ENCODE data around the gene SESN1. TPM values are rescaled to one million over a fixed set of nuclear protein-coding genes. Genes with fewer than 3 reads are reported as not detected.
"Not testable (repeated sequence)": the region's sequence is repeated elsewhere in the genome, so short reads cannot be mapped to it uniquely, and the experiment has no call there.

The SESN1 gene
- 13.2 and 13.6 TPM in 2 replicates for total RNA-seq

DNA sequence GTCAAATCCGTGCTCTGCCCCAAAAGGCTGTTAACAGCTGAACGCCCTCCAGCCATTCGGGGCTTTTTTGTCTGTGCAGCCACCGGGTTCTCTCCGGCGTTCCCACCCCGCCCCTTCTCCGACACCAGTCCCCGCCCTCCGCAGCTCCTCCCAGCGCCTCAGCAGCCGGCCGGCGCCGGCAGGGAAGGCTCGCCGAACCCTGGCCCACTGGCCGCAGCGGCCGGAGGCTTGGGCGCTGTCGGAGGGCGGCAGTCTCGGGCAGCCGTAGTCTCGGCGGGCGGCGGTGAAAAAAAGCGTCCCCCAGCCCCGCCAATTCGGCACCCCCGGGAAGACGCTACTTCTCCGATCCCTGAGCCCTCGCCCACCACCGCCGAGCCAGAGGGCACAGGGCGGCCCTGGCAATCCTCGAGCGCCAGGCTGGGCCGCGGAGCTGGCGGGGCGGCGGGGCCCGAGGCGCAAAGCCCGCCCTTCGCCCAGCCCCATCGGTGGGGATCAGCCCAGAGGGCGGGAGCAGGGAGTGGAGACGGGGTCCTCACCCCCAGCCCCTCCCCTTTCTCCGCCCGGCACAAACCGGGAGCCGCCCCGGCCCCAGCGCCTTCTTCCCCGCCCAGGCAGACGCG is at the start of gene SESN1:
Gene SESN1, minus strand, starts transcription at position 431 of the 620 bp plus-strand sequence. CDS start 773 bp downstream, outside the sequence.
- Mint-ChIP-seq H3K4me3 (peak within 1 kb of the TSS; percentile 95), H3K27ac (peak within 1 kb of the TSS; percentile 97), H3K9me3 (no peaks in the 10 kb centered on the region), H3K27me3 (ENCODE audit: insufficient read depth) (no peaks in the 10 kb centered on the region), H3K4me1 (ENCODE audit: low read depth) (peaks cover 54% of the 10 kb centered on the region), H3K36me3 (ENCODE audit: low read depth) (peaks cover 4% of the 10 kb centered on the region)
- DNase-seq (ENCODE audit: low spot score), result peak; percentile 76
- intact Hi-C loops (cut with micrococcal nuclease), result loop anchor here (1.0 to 5.0 kb wide), 18 partner anchors 10 to 1637 kb away; partner anchors contain the start of genes AFG1L, AK9, ARMC2 and CDC40

DNA sequence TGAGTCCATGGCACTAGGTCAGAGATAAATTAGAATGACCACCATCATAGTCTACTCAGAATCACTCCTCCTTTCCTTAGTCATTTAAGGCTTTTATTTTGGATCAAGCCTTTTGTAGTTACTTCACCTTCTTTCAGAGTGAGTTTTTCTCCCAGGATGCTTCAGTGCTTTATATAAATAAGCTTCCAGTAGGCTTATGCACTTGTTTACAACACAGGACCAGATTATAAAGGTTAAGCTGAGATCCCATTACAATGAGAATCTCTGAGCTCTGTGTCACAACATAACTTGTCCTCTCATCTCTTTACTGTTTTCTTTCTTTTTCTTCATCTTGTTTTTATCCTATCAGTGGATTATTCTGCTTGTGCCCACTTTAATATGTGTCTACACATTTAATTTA is 48.5 kb upstream of the SESN1 start:
- Mint-ChIP-seq H3K4me3 (no peak overlapping the region), H3K36me3 (ENCODE audit: low read depth) (peaks cover 9% of the 10 kb centered on the region), H3K27ac (no peak overlapping the region), H3K4me1 (ENCODE audit: low read depth) (no peaks in the 10 kb centered on the region), H3K9me3 (peaks cover 4% of the 10 kb centered on the region), H3K27me3 (ENCODE audit: insufficient read depth) (no peaks in the 10 kb centered on the region)
- intact Hi-C loops (cut with micrococcal nuclease), result no loop called here
- no peak for DNase-seq (ENCODE audit: low spot score)

DNA sequence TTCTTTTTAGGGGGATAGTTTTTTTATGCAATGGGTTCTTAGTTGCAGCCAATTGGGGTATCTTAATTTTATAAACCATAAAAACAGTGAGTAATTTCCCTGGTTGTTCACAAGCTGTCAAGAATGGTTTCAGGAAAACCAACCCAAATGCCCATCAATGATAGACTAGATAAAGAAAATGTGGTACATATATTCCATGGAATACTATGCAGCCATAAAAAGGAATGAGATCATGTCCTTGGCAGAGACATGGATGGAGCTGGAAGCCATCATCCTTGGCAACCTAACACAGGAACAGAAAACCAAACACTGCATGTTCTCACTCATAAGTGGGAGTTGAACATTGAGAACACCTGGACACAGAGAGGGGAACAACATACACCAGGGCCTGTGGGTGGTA is 47.4 kb upstream of the SESN1 start:
- H3K9me3 Mint-ChIP-seq; H3K27ac Mint-ChIP-seq; H3K4me1 Mint-ChIP-seq (ENCODE audit: low read depth); H3K27me3 Mint-ChIP-seq (ENCODE audit: insufficient read depth); H3K4me3 Mint-ChIP-seq; H3K36me3 Mint-ChIP-seq (ENCODE audit: low read depth); DNase-seq (ENCODE audit: low spot score); intact Hi-C loops (cut with micrococcal nuclease): not testable (repeated sequence)

DNA sequence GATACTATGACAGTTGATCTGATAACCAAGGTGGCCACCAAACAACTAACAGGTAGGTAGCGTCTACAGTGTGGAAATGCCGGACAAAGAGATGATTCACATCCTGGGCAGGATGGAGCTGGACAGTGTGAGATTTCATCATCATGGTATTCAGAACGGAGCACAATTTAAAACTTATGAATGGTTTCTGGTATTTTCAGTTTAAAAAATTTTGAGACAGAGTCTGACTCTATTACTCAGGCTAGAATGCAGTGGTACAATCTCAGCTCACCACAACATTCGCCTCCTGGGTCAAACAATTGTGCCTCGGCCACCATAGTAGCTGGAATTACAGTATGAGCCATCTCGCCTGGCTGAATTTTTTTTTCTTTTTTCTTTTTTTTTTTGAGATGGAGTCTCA is 44.5 kb upstream of the SESN1 start:
- no peak for DNase-seq (ENCODE audit: low spot score)
- intact Hi-C loops (cut with micrococcal nuclease), result no loop called here
- H3K27ac Mint-ChIP-seq, result no peak overlapping the region
- no peak overlapping the region for H3K4me3 Mint-ChIP-seq
- H3K36me3 Mint-ChIP-seq (ENCODE audit: low read depth), result peaks cover 7% of the 10 kb centered on the region
- no peaks in the 10 kb centered on the region for H3K4me1 Mint-ChIP-seq (ENCODE audit: low read depth)
- H3K27me3 Mint-ChIP-seq (ENCODE audit: insufficient read depth), result no peaks in the 10 kb centered on the region
- peaks cover 3% of the 10 kb centered on the region for H3K9me3 Mint-ChIP-seq

DNA sequence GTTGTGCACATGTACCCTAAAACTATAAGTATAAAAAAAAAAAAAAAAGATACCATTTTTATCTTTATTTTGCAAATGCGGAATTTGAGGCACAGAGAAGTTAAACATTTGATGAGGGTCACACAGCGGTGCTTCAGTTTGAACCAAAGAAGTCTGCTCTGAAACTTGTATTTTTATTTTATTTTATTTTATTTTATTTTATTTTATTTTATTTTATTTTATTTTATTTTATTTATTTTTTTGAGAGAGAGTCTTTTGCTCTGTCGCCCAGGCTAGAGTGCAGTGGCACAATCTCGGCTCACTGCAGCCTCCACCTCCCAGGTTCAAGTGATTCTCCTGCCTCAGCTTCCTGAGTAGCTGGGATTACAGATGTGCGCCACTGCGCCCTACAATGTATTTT is 41.9 kb upstream of the SESN1 start:
- H3K27me3 Mint-ChIP-seq (ENCODE audit: insufficient read depth); H3K9me3 Mint-ChIP-seq; DNase-seq (ENCODE audit: low spot score); intact Hi-C loops (cut with micrococcal nuclease); H3K27ac Mint-ChIP-seq; H3K36me3 Mint-ChIP-seq (ENCODE audit: low read depth); H3K4me1 Mint-ChIP-seq (ENCODE audit: low read depth); H3K4me3 Mint-ChIP-seq: not testable (repeated sequence)

DNA sequence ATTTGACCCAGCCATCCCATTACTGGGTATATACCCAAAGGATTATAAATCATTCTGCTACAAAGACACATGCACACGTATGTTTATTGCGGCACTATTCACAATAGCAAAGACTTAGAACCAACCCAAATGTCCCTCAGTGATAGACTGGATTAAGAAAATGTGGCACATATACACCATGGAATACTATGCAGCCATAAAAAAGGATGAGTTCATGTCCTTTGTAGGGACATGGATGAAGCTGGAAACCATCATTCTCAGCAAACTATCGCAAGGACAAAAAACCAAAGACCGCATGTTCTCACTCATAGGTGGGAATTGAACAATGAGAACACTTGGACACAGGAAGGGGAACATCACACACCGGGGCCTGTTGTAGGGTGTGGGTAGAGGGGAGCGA is 41.4 kb upstream of the SESN1 start:
- H3K4me1 Mint-ChIP-seq (ENCODE audit: low read depth); H3K27ac Mint-ChIP-seq; H3K36me3 Mint-ChIP-seq (ENCODE audit: low read depth); H3K4me3 Mint-ChIP-seq; intact Hi-C loops (cut with micrococcal nuclease); H3K27me3 Mint-ChIP-seq (ENCODE audit: insufficient read depth); DNase-seq (ENCODE audit: low spot score); H3K9me3 Mint-ChIP-seq: not testable (repeated sequence)

DNA sequence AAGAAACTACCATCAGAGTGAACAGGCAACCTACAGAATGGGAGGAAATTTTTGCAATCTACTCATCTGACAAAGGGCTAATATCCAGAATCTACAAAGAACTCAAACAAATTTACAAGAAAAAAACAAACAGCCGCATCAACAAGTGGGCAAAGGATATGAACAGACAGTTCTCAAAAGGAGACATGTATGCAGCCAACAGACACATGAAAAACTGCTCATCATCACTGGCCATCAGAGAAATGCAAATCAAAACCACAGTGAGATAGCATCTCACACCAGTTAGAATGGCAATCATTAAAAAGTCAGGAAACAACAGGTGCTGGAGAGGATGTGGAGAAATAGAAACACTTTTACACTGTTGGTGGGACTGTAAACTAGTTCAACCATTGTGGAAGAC is 41.0 kb upstream of the SESN1 start:
- H3K9me3 Mint-ChIP-seq; H3K4me1 Mint-ChIP-seq (ENCODE audit: low read depth); H3K27ac Mint-ChIP-seq; H3K4me3 Mint-ChIP-seq; H3K27me3 Mint-ChIP-seq (ENCODE audit: insufficient read depth); DNase-seq (ENCODE audit: low spot score); H3K36me3 Mint-ChIP-seq (ENCODE audit: low read depth); intact Hi-C loops (cut with micrococcal nuclease): not testable (repeated sequence)

DNA sequence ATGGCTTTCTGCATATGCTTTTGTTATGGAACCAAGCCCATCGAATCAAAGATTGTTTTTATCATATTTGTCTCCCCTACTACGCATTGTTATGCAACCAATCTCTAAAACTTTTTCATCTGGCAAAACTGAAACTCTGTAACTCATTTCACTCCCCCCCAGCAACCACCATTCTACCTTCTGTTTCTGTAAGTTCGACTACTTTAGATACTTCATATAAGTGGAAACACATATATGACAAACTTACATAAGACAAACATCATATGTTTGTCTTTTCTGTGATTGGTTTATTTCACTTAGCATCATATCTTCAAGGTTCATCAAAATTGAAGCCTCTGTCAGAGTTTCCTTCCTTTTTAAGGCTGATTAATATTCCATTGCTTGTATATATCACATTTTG is 35.4 kb upstream of the SESN1 start:
- peaks cover 8% of the 10 kb centered on the region for H3K36me3 Mint-ChIP-seq (ENCODE audit: low read depth)
- no peaks in the 10 kb centered on the region for H3K27me3 Mint-ChIP-seq (ENCODE audit: insufficient read depth)

DNA sequence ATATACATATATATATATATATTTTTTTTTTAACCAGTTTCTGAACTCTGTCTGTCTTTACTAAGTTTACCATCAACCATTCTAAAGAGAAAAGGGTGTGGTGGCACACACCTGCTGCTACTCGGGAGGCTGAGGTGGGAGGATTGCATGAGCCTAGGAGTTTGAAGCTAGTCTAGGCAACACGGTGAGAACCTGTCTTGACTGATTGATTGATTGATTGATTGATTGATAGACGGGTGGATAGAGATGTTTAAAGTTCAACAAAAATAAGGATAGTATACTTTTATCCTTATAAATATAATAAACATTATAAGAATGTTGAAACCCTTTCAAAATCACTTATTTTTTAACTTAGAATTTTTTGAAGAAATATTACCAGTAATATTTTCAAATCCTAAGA is 30.9 kb upstream of the SESN1 start:
- Mint-ChIP-seq H3K36me3 (ENCODE audit: low read depth) (peaks cover 3% of the 10 kb centered on the region), H3K27ac (no peak overlapping the region), H3K4me1 (ENCODE audit: low read depth) (peaks cover 15% of the 10 kb centered on the region), H3K27me3 (ENCODE audit: insufficient read depth) (no peaks in the 10 kb centered on the region), H3K4me3 (no peak overlapping the region), H3K9me3 (no peaks in the 10 kb centered on the region)
- DNase-seq (ENCODE audit: low spot score), result no peak
- intact Hi-C loops (cut with micrococcal nuclease), result loop anchor here (5.0 kb wide), 1 partner anchor 37 kb away; no protein-coding TSS in a partner anchor

More for the DNA sequence above, 35.4 kb upstream of the SESN1 start:
- intact Hi-C loops (cut with micrococcal nuclease), result no loop called here
- Mint-ChIP-seq H3K27ac (no peak overlapping the region), H3K9me3 (peaks cover 7% of the 10 kb centered on the region), H3K4me1 (ENCODE audit: low read depth) (peaks cover 5% of the 10 kb centered on the region), H3K4me3 (no peak overlapping the region)
- DNase-seq (ENCODE audit: low spot score), result no peak

DNA sequence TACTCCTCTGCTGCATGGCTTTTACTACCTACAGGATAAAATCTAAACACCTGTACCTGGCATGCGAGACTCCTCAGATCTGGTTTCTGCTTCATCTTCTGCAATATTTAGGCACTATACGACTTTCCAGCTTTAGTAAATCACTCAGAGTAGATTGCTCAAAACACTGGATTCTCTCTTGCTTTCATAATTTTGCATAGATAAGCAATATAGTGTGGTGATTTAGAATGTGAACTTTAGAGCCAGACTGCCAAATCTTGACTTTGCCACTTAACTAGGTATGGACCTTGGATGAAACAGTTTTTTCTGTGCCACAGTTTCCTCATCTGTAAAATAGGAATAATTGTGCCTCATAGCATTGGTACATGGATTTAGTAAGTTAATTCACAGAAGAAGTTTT is 29.6 kb upstream of the SESN1 start:
- Mint-ChIP-seq H3K9me3 (no peaks in the 10 kb centered on the region), H3K4me1 (ENCODE audit: low read depth) (peaks cover 16% of the 10 kb centered on the region), H3K36me3 (ENCODE audit: low read depth) (no peaks in the 10 kb centered on the region), H3K27ac (no peak overlapping the region), H3K27me3 (ENCODE audit: insufficient read depth) (no peaks in the 10 kb centered on the region), H3K4me3 (no peak overlapping the region)
- DNase-seq (ENCODE audit: low spot score), result no peak
- intact Hi-C loops (cut with micrococcal nuclease), result no loop called here

DNA sequence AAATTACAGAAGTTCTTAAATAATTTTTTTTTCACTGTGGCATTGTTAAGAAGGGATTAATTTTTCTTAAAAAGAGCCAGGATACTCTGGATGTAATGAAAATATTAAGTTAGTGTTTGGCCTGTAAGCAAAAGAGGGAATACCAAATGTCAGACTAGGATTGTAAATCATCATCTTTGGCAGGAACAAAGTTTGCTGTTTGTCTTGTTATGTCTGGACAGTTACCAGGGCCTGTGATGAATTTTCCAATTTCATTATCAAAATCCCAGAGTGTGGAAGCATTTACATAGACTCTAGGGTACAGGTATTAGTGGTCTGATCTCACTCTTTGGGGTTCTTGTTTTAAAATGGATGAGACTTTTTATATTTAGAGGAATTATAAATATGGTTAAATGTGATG is 26.8 kb upstream of the SESN1 start:
- no peak overlapping the region for H3K4me3 Mint-ChIP-seq
- no peaks in the 10 kb centered on the region for H3K27me3 Mint-ChIP-seq (ENCODE audit: insufficient read depth)
- H3K36me3 Mint-ChIP-seq (ENCODE audit: low read depth), result no peaks in the 10 kb centered on the region
- intact Hi-C loops (cut with micrococcal nuclease), result no loop called here
- no peaks in the 10 kb centered on the region for H3K9me3 Mint-ChIP-seq
- no peak overlapping the region for H3K27ac Mint-ChIP-seq
- H3K4me1 Mint-ChIP-seq (ENCODE audit: low read depth), result peaks cover 16% of the 10 kb centered on the region
- no peak for DNase-seq (ENCODE audit: low spot score)

DNA sequence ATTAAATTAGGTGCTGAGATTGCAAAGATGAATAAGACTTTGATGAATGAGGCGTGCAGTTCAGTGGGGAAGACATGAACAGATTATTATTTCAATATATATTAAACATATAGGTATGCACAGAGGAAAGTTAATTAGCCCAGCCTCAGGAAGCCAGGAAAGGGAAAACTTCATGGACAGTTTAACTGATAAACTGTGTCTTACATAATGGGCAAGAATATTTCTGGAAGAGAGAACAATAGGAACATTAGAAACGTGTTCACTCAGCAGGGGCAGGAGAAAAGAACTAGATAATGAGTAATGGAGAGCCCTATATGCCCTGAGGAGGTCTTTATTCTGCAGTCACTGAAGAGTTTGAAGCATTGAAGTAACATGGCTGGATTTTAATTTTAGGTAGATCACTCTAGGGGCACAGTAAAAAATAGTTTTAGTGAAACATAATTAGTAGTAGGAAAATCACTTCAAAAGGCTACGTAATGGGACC is 24.3 kb upstream of the SESN1 start:
- H3K4me1 Mint-ChIP-seq (ENCODE audit: low read depth), result peaks cover 16% of the 10 kb centered on the region
- DNase-seq (ENCODE audit: low spot score), result no peak
- intact Hi-C loops (cut with micrococcal nuclease), result no loop called here
- H3K27ac Mint-ChIP-seq, result no peak overlapping the region
- H3K4me3 Mint-ChIP-seq, result no peak overlapping the region
- H3K27me3 Mint-ChIP-seq (ENCODE audit: insufficient read depth), result no peaks in the 10 kb centered on the region
- H3K36me3 Mint-ChIP-seq (ENCODE audit: low read depth), result no peaks in the 10 kb centered on the region
- H3K9me3 Mint-ChIP-seq, result no peaks in the 10 kb centered on the region

DNA sequence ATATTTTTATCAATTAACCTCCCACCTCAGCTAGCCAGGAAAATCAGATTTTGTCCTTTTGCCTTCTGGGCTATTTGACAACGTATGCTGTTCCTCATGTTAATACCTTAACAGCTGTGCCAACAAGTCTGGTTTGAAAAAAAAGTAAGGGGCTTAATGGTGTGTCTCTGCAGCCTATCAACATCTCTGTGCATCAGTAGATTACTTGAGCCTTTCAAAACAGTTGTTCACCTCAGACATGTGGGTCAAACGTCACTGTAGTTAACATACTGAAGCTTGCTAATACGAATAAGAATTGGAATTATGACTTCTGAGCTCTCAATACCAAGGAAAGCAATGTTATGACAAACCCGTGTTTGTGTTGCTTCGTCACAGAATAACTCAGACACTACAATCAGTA is 23.7 kb upstream of the SESN1 start:
- Mint-ChIP-seq H3K27me3 (ENCODE audit: insufficient read depth) (no peaks in the 10 kb centered on the region), H3K4me1 (ENCODE audit: low read depth) (peaks cover 16% of the 10 kb centered on the region), H3K4me3 (no peak overlapping the region), H3K36me3 (ENCODE audit: low read depth) (no peaks in the 10 kb centered on the region), H3K27ac (no peak overlapping the region), H3K9me3 (no peaks in the 10 kb centered on the region)
- DNase-seq (ENCODE audit: low spot score), result no peak
- intact Hi-C loops (cut with micrococcal nuclease), result no loop called here

Measured in activated T-helper 1 cell treated with anti-CD3 and anti-CD28 coated beads, Interleukin-12 subunit alpha, Interleukin-12 subunit beta, Interleukin-2, Interleukin-4 antibody, amounts not matched to agents 30 ng/mL and 10 ng/mL and 1 ng/mL, durations not matched to agents 14 hours and 24 hours and 36 hours (primary cell).